WTC11 (cell line): ENCODE data around the gene TANC1.

ENCODE experiments used
- FOXJ3 ChIP-seq: sonication (generic); formaldehyde crosslinking; IDR thresholded peaks from 2 replicates; pipeline ENCODE4 v1.9.0; 2021; ENCODE audit warnings: missing genetic modification reagents, mild to moderate bottlenecking, borderline replicate concordance
- NFYB ChIP-seq: sonication (generic); formaldehyde crosslinking; conservative IDR thresholded peaks from 2 replicates; pipeline ENCODE4 v1.8.0; 2022; ENCODE audit warnings: low read depth, missing genetic modification reagents
- NR2C2 ChIP-seq: sonication (generic); formaldehyde crosslinking; IDR thresholded peaks from 2 replicates; pipeline ENCODE4 v1.8.0; 2022; ENCODE audit warnings: mild to moderate bottlenecking, missing genetic modification reagents
- ZNF121 ChIP-seq: sonication (generic); formaldehyde crosslinking; IDR thresholded peaks from 2 replicates; pipeline ENCODE4 v1.8.0; 2023; ENCODE audit warnings: missing genetic modification reagents
- TF ChIP-seq, protein P1 (sequence below): sonication (generic); formaldehyde crosslinking; IDR thresholded peaks from 2 replicates; pipeline ENCODE4 v1.8.1; 2023; ENCODE audit warnings: mild to moderate bottlenecking, missing genetic modification reagents, moderate library complexity
- TF ChIP-seq, protein P2 (sequence below): fragments of 200-600 bp; IDR thresholded peaks from 2 replicates; pipeline ENCODE4 v1.8.0; 2022; ENCODE audit warnings: antibody characterized with exemption
- TF ChIP-seq, protein P3 (sequence below): fragments of 250-450 bp; sonication (Bioruptor Pico); IDR thresholded peaks from 2 replicates; pipeline ENCODE4 v1.9.0; 2021; ENCODE audit warnings: moderate library complexity, mild to moderate bottlenecking, inconsistent platforms, borderline replicate concordance
- TF ChIP-seq, protein P4 (sequence below): sonication (generic); formaldehyde crosslinking; IDR thresholded peaks from 2 replicates; pipeline ENCODE4 v1.8.1; 2023; ENCODE audit warnings: mild to moderate bottlenecking, missing genetic modification reagents, moderate library complexity

DNA sequence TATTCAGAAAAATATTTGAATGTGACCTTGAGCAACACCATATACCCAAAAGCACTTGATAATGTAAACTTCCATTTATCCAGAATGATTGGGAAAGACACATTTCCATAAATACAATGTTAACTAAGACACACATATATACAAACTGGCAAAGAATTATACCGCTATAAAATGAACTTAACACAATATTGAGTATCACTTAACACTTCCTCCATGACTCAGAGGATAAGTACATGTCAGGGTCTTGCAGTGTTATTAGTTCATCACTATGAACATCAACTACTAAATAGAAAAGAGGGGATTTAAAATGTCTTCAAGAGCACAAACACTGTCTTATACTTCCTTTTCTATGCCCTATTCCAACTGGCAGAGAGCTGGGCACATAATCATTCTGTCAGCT lies 299.5 kb downstream of the TANC1 start:
- no peak for TF ChIP-seq FOXJ3 (CRISPR knock-in tag)
- no peak for TF ChIP-seq NFYB (CRISPR knock-in tag)
- TF ChIP-seq ZNF121 = no peak
- TF ChIP-seq, protein P1, sequence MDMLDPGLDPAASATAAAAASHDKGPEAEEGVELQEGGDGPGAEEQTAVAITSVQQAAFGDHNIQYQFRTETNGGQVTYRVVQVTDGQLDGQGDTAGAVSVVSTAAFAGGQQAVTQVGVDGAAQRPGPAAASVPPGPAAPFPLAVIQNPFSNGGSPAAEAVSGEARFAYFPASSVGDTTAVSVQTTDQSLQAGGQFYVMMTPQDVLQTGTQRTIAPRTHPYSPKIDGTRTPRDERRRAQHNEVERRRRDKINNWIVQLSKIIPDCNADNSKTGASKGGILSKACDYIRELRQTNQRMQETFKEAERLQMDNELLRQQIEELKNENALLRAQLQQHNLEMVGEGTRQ (CRISPR knock-in tag) = no peak
- TF ChIP-seq, protein P2, sequence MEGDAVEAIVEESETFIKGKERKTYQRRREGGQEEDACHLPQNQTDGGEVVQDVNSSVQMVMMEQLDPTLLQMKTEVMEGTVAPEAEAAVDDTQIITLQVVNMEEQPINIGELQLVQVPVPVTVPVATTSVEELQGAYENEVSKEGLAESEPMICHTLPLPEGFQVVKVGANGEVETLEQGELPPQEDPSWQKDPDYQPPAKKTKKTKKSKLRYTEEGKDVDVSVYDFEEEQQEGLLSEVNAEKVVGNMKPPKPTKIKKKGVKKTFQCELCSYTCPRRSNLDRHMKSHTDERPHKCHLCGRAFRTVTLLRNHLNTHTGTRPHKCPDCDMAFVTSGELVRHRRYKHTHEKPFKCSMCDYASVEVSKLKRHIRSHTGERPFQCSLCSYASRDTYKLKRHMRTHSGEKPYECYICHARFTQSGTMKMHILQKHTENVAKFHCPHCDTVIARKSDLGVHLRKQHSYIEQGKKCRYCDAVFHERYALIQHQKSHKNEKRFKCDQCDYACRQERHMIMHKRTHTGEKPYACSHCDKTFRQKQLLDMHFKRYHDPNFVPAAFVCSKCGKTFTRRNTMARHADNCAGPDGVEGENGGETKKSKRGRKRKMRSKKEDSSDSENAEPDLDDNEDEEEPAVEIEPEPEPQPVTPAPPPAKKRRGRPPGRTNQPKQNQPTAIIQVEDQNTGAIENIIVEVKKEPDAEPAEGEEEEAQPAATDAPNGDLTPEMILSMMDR = no peak
- TF ChIP-seq, protein P3, sequence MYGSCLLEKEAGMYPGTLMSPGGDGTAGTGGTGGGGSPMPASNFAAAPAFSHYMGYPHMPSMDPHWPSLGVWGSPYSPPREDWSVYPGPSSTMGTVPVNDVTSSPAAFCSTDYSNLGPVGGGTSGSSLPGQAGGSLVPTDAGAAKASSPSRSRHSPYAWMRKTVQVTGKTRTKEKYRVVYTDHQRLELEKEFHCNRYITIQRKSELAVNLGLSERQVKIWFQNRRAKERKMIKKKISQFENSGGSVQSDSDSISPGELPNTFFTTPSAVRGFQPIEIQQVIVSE (CRISPR knock-in tag) = no peak
- TF ChIP-seq NR2C2 (CRISPR knock-in tag) = no peak
- TF ChIP-seq, protein P4, sequence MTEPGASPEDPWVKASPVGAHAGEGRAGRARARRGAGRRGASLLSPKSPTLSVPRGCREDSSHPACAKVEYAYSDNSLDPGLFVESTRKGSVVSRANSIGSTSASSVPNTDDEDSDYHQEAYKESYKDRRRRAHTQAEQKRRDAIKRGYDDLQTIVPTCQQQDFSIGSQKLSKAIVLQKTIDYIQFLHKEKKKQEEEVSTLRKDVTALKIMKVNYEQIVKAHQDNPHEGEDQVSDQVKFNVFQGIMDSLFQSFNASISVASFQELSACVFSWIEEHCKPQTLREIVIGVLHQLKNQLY (CRISPR knock-in tag) = no peak
